Ishikawa (cell line): ENCODE measurements around the gene CYB5RL.

ENCODE experiments used
- CEBPB ChIP-seq: IDR thresholded peaks from 2 replicates; pipeline ENCODE4 v1.6.1; 2012
- ZBTB7A ChIP-seq: IDR thresholded peaks from 2 replicates; pipeline ENCODE4 v1.6.1; 2012; ENCODE audit warnings: low read depth
- TF ChIP-seq, protein P1 (sequence below): IDR thresholded peaks from 2 replicates; pipeline ENCODE4 v1.6.1; 2012; ENCODE audit warnings: low read depth, mild to moderate bottlenecking

DNA sequence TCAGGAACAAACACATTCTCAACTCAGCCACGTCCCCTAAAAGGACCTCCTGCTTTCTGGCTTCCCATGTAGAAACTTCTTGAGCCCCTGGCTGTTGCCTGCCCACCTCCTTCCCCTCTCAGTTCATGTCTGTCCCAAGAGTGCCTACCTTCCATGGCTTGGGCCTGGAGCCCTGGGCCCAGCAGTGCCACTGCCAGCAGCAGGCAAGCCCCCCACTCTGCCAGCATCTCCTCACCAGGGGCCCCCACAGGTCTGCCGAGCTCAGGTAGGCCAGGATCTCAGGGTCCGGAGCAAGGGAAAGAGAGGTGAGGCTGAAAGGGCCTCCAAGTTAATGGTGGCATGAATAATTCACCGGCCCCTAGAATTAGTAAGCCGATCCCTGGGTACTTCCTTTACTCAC, 47.1 kb downstream of the CYB5RL start, which contains the start of gene CDCP2:
- TF ChIP-seq CEBPB: no peak
- no peak for TF ChIP-seq ZBTB7A
- TF ChIP-seq, protein P1, sequence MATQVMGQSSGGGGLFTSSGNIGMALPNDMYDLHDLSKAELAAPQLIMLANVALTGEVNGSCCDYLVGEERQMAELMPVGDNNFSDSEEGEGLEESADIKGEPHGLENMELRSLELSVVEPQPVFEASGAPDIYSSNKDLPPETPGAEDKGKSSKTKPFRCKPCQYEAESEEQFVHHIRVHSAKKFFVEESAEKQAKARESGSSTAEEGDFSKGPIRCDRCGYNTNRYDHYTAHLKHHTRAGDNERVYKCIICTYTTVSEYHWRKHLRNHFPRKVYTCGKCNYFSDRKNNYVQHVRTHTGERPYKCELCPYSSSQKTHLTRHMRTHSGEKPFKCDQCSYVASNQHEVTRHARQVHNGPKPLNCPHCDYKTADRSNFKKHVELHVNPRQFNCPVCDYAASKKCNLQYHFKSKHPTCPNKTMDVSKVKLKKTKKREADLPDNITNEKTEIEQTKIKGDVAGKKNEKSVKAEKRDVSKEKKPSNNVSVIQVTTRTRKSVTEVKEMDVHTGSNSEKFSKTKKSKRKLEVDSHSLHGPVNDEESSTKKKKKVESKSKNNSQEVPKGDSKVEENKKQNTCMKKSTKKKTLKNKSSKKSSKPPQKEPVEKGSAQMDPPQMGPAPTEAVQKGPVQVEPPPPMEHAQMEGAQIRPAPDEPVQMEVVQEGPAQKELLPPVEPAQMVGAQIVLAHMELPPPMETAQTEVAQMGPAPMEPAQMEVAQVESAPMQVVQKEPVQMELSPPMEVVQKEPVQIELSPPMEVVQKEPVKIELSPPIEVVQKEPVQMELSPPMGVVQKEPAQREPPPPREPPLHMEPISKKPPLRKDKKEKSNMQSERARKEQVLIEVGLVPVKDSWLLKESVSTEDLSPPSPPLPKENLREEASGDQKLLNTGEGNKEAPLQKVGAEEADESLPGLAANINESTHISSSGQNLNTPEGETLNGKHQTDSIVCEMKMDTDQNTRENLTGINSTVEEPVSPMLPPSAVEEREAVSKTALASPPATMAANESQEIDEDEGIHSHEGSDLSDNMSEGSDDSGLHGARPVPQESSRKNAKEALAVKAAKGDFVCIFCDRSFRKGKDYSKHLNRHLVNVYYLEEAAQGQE: no peak
